Small intestine (tissue), 7 donors: ENCODE data around the gene ANO4. TPM values are rescaled to one million over a fixed set of nuclear protein-coding genes. Genes with fewer than 3 reads are reported as not detected.

ENCODE experiments used
- DNase-seq, 2 donors: peaks; one replicate each; pipeline versions ENCODE4 v3.0.0 to v3.0.0-alpha.2; 2013
- FAIRE-seq: peaks from 2 replicates; lab custom pipeline; 2012; peaks lifted over from hg19 to GRCh38; lab: Jason Lieb, UNC
- H3K27ac ChIP-seq, 3 donors: one replicate each; pipeline ENCODE4 v1.5.1; 2013; ENCODE audit warnings: low read length in 2 of 3, mild to moderate bottlenecking in 2 of 3, control low read depth in 1 of 3, inconsistent platforms in 1 of 3, low read depth in 1 of 3, moderate library complexity in 1 of 3
- H3K27me3 ChIP-seq, 3 donors: one replicate each; pipeline ENCODE4 v1.6.1; 2013; ENCODE audit warnings: low read length in 3 of 3, inconsistent platforms in 1 of 3; ENCODE audit not compliant: control insufficient read depth in 3 of 3, insufficient read depth in 3 of 3
- H3K36me3 ChIP-seq, 3 donors: one replicate each; pipeline ENCODE4 v1.6.1; 2013; ENCODE audit warnings: low read length in 3 of 3, inconsistent platforms in 1 of 3, low read depth in 1 of 3, mild to moderate bottlenecking in 1 of 3, moderate library complexity in 1 of 3; ENCODE audit not compliant: control insufficient read depth in 3 of 3, insufficient read depth in 2 of 3
- H3K4me1 ChIP-seq, 3 donors: one replicate each; pipeline ENCODE4 v1.6.1; 2013; ENCODE audit warnings: low read length in 2 of 3, inconsistent platforms in 1 of 3, low read depth in 1 of 3, mild to moderate bottlenecking in 1 of 3, moderate library complexity in 1 of 3; ENCODE audit not compliant: control insufficient read depth in 3 of 3, insufficient read depth in 2 of 3
- H3K4me3 ChIP-seq, 3 donors: one replicate each; pipeline ENCODE4 v1.5.1; 2013; ENCODE audit warnings: low read length in 3 of 3, control low read depth in 1 of 3, inconsistent platforms in 1 of 3, low read depth in 1 of 3, mild to moderate bottlenecking in 1 of 3, moderate library complexity in 1 of 3
- H3K9me3 ChIP-seq, 2 donors: one replicate each; pipeline ENCODE4 v1.6.1; 2013; ENCODE audit warnings: low read depth in 1 of 2, low read length in 1 of 2; ENCODE audit not compliant: control insufficient read depth in 2 of 2, insufficient read depth in 1 of 2
- WGBS, 3 donors: extraction: QIAGEN DNeasy Blood & Tissue Kit; methylation state at CpG; one replicate each; pipeline ENCODE4 v1.1.7; 2013; 5-methylcytosine and 5-hydroxymethylcytosine counted together
- polyA plus RNA-seq, 4 donors: library from polyadenylated mRNA; stranded (reverse) in 3 of 4; unstranded in 1 of 4; fragments of 200-250 nt in 3 of 4; fragments of 120-200 nt in 1 of 4; gene quantifications; one replicate each; pipeline versions ENCODE4 v1.2.1 to v1.2.3, GENCODE V29; 2013
- donor health status: healthy with polysubstance abuse.
- donor health status: control.
- donor health status: control.
- donor health status: Bipolar disorder and iron deficiency.
- donor health status: healthy.

ANO4 gene
- polyA plus RNA-seq, 4 donors = 0.03 to 2.1 (median 0.54) TPM; not detected in 1

- WGBS, 3 donors = 81 to 85% (median 83%) methylated on average over 4 of the region's 4 CpGs
- Histone ChIP-seq H3K36me3 (no peaks in the 10 kb centered on the region), H3K27me3 (no peaks in the 10 kb centered on the region), H3K9me3 (no peaks in the 10 kb centered on the region), H3K27ac (no peak overlapping the region), H3K4me1 (no peaks in the 10 kb centered on the region), H3K4me3 (no peak overlapping the region)
- DNase-seq = no peak
- no peak for FAIRE-seq
Observed at GRCh38 chr12:101068836-101069235, 274.3 kb downstream of the ANO4 start.

- no peak overlapping the region for H3K4me3 ChIP-seq
- FAIRE-seq (no peak), DNase-seq (no peak)
- 68 to 69% (median 68%) methylated on average over 7 of the region's 7 CpGs for WGBS, 3 donors
- H3K36me3 ChIP-seq = no peaks in the 10 kb centered on the region
- no peaks in the 10 kb centered on the region for H3K27me3 ChIP-seq
- H3K27ac ChIP-seq = no peak overlapping the region
- no peaks in the 10 kb centered on the region for H3K9me3 ChIP-seq
- no peaks in the 10 kb centered on the region for H3K4me1 ChIP-seq
Observed at GRCh38 chr12:101074940-101075680, 280.5 kb downstream of the ANO4 start.

- Histone ChIP-seq H3K27me3 (no peaks in the 10 kb centered on the region), H3K4me1 (no peaks in the 10 kb centered on the region), H3K9me3 (no peaks in the 10 kb centered on the region), H3K36me3 (no peaks in the 10 kb centered on the region), H3K27ac (no peak overlapping the region), H3K4me3 (no peak overlapping the region)
- WGBS, 3 donors = 35 to 70% (median 56%) methylated on average over 4 of the region's 4 CpGs
- FAIRE-seq (no peak), DNase-seq (no peak)
Observed at GRCh38 chr12:101076921-101077320, 282.3 kb downstream of the ANO4 start.

- 72 to 80% (median 79%) methylated on average over 3 of the region's 3 CpGs for WGBS, 3 donors
- DNase-seq (no peak), FAIRE-seq (no peak)
- H3K36me3 ChIP-seq = no peaks in the 10 kb centered on the region
- H3K4me3 ChIP-seq = no peak overlapping the region
- H3K27me3 ChIP-seq = no peaks in the 10 kb centered on the region
- no peaks in the 10 kb centered on the region for H3K4me1 ChIP-seq
- H3K27ac ChIP-seq = no peak overlapping the region
- no peaks in the 10 kb centered on the region for H3K9me3 ChIP-seq
Observed at GRCh38 chr12:101077791-101078528, 283.4 kb downstream of the ANO4 start.

- Histone ChIP-seq H3K4me1 (no peaks in the 10 kb centered on the region), H3K36me3 (no peaks in the 10 kb centered on the region), H3K27ac (no peak overlapping the region), H3K9me3 (no peaks in the 10 kb centered on the region), H3K27me3 (no peaks in the 10 kb centered on the region), H3K4me3 (no peak overlapping the region)
- 69 to 86% (median 69%) methylated on average over 6 of the region's 6 CpGs for WGBS, 3 donors
- no peak for FAIRE-seq
- DNase-seq = no peak
Observed at GRCh38 chr12:101078536-101079285, 284.1 kb downstream of the ANO4 start.

- no peak overlapping the region for H3K4me3 ChIP-seq
- no peaks in the 10 kb centered on the region for H3K9me3 ChIP-seq
- no peaks in the 10 kb centered on the region for H3K36me3 ChIP-seq
- WGBS, 3 donors = 61 to 78% (median 66%) methylated on average over 3 of the region's 3 CpGs
- no peaks in the 10 kb centered on the region for H3K27me3 ChIP-seq
- no peak overlapping the region for H3K27ac ChIP-seq
- DNase-seq = no peak
- H3K4me1 ChIP-seq = no peaks in the 10 kb centered on the region
- no peak for FAIRE-seq
Observed at GRCh38 chr12:101082706-101083105, 288.1 kb downstream of the ANO4 start.

GRCh38 chr12:101086490-101087135 lies 292.0 kb downstream of the ANO4 start:
- no peaks in the 10 kb centered on the region for H3K4me1 ChIP-seq
- H3K27ac ChIP-seq = no peak overlapping the region
- no peaks in the 10 kb centered on the region for H3K27me3 ChIP-seq
- H3K4me3 ChIP-seq = no peak overlapping the region
- FAIRE-seq (no peak), DNase-seq (no peak)
- H3K36me3 ChIP-seq = no peaks in the 10 kb centered on the region
- WGBS, 3 donors = 40 to 51% (median 51%) methylated on average over 11 of the region's 11 CpGs
- no peaks in the 10 kb centered on the region for H3K9me3 ChIP-seq

- Histone ChIP-seq H3K4me1 (no peaks in the 10 kb centered on the region), H3K27ac (no peak overlapping the region), H3K4me3 (no peak overlapping the region), H3K27me3 (no peaks in the 10 kb centered on the region), H3K36me3 (no peaks in the 10 kb centered on the region), H3K9me3 (no peaks in the 10 kb centered on the region)
- 84 to 90% (median 89%) methylated on average over 5 of the region's 5 CpGs for WGBS, 3 donors
- DNase-seq (no peak), FAIRE-seq (no peak)
Observed at GRCh38 chr12:101087920-101088319, 293.3 kb downstream of the ANO4 start.
